A549 (cell line): ENCODE data around the gene PLEKHS1. TPM values are rescaled to one million over a fixed set of nuclear protein-coding genes. Genes with fewer than 3 reads are reported as not detected.

ENCODE experiments used
- ATAC-seq, 2 experiments: fragments of 200-7000 bp in 1 of 2; fragments of >200 bp in 1 of 2; cut with Nextera tagmentation in 1 of 2; cut with Tn5 transposase in 1 of 2; 3 replicates each; pipeline versions ENCODE4 v1.8.0 to v1.9.1; 2018 to 2020; ENCODE audit warnings: mild to moderate bottlenecking in 1 of 2, moderate library complexity in 1 of 2
- CTCF ChIA-PET: fragments of 300-600 bp; sonication (Branson Sonifier 250); formaldehyde crosslinking; extraction: SDS; loops from one replicate; lab custom pipeline; 2021; ENCODE audit warnings: antibody characterized with exemption, inconsistent platforms; lab: Yijun Ruan, JAX
- POLR2A ChIA-PET: fragments of 350-600 bp; formaldehyde crosslinking; extraction: SDS; loops from one replicate; lab custom pipeline; 2021; ENCODE audit warnings: antibody characterized with exemption, inconsistent platforms; lab: Yijun Ruan, JAX
- DNase-seq, 2 experiments: peaks; one replicate each; pipeline versions ENCODE4 v3.0.0 to v3.0.0-alpha.2; 2011 to 2016; ENCODE audit warnings: low read depth in 1 of 2, low spot score in 1 of 2
- FAIRE-seq: peaks from 2 replicates; lab custom pipeline; 2011; peaks lifted over from hg19 to GRCh38; lab: Jason Lieb, UNC
- H3K27ac ChIP-seq, 2 experiments: fragments of >200 bp; sonication (Bioruptor Twin); formaldehyde crosslinking; 3 replicates each; pipeline ENCODE4 v1.5.1; 2016 to 2017
- H3K4me1 ChIP-seq: fragments of >200 bp; sonication (Bioruptor Twin); formaldehyde crosslinking; 3 replicates; pipeline ENCODE4 v1.6.1; 2016
- H3K4me2 ChIP-seq: fragments of >200 bp; sonication (Bioruptor Twin); formaldehyde crosslinking; 3 replicates; pipeline ENCODE4 v1.6.1; 2016
- H3K4me3 ChIP-seq: fragments of >200 bp; sonication (Bioruptor Twin); formaldehyde crosslinking; 3 replicates; pipeline ENCODE4 v1.5.1; 2016
- H3K9me3 ChIP-seq: fragments of >200 bp; sonication (Bioruptor Twin); formaldehyde crosslinking; 3 replicates; pipeline ENCODE4 v1.6.1; 2016
- CEBPB ChIP-seq, 2 experiments: fragments of >200 bp in 1 of 2; sonication (Bioruptor Twin) in 1 of 2; formaldehyde crosslinking in 1 of 2; IDR thresholded peaks; 2 replicates each; pipeline ENCODE4 v1.6.1; 2012 to 2016
- CTCF ChIP-seq: fragments of >200 bp; sonication (Bioruptor Twin); formaldehyde crosslinking; IDR thresholded peaks from 3 replicates; pipeline ENCODE4 v1.5.1; 2016
- FOSL2 ChIP-seq, 2 experiments: fragments of 450-650 bp in 1 of 2; fragments of >200 bp in 1 of 2; sonication (Bioruptor Twin) in 1 of 2; formaldehyde crosslinking; IDR thresholded peaks; 2 replicates each; pipeline versions ENCODE4 v1.5.0 to v1.6.1; 2016 to 2020; ENCODE audit warnings: mild to moderate bottlenecking in 1 of 2, moderate library complexity in 1 of 2
- GATA3 ChIP-seq: IDR thresholded peaks from 2 replicates; pipeline ENCODE4 v1.6.1; 2012; ENCODE audit warnings: borderline replicate concordance
- HDAC2 ChIP-seq: fragments of 200-600 bp; sonication (generic); IDR thresholded peaks from 2 replicates; pipeline ENCODE4 v1.6.1; 2016
- JUN ChIP-seq, 2 experiments: fragments of >200 bp; sonication (Bioruptor Twin); formaldehyde crosslinking; IDR thresholded peaks; 2 replicates in 1 of 2; 3 replicates in 1 of 2; pipeline ENCODE4 v1.6.1; 2016 to 2017
- MAFK ChIP-seq: fragments of 450-650 bp; IDR thresholded peaks from 2 replicates; pipeline ENCODE4 v1.6.1; 2014; ENCODE audit not compliant: partially characterized antibody
- MAX ChIP-seq: IDR thresholded peaks from 2 replicates; pipeline ENCODE4 v1.6.1; 2012
- POLR2AphosphoS2 ChIP-seq: conservative IDR thresholded peaks from 2 replicates; pipeline ENCODE4 v1.6.1; 2012; ENCODE audit warnings: low read length, improper control_type of control experiment, inconsistent platforms
- RAD21 ChIP-seq, 2 experiments: fragments of >200 bp in 1 of 2; sonication (Bioruptor Twin) in 1 of 2; formaldehyde crosslinking in 1 of 2; IDR thresholded peaks in 1 of 2; conservative IDR thresholded peaks in 1 of 2; 2 replicates in 1 of 2; 3 replicates in 1 of 2; pipeline ENCODE4 v1.6.1; 2012 to 2018; ENCODE audit warnings: inconsistent platforms in 1 of 2
- RARB ChIP-seq: fragments of 250-450 bp; sonication (Bioruptor Pico); IDR thresholded peaks from 2 replicates; pipeline ENCODE4 v1.8.0; 2021; ENCODE audit warnings: mild to moderate bottlenecking, moderate library complexity
- SMC3 ChIP-seq: fragments of >200 bp; sonication (Bioruptor Twin); formaldehyde crosslinking; IDR thresholded peaks from 3 replicates; pipeline ENCODE4 v1.6.1; 2018; ENCODE audit warnings: inconsistent platforms
- ZC3H11A ChIP-seq: fragments of 450-650 bp; IDR thresholded peaks from 2 replicates; pipeline ENCODE4 v1.6.1; 2014; ENCODE audit warnings: antibody characterized with exemption, mild to moderate bottlenecking
- WGBS: methylation state at CpG from one replicate; pipeline ENCODE4 v1.1.6; 2017; ENCODE audit errors: missing lambda C conversion rate; 5-methylcytosine and 5-hydroxymethylcytosine counted together
- polyA plus RNA-seq, 4 experiments: library from polyadenylated mRNA; depleted of rRNA in 3 of 4; stranded (reverse); fragments of >200 nt; fragmentation: RNase III in 1 of 4; extraction: RNeasy Plus Mini Kit Qiagen cat#74134 plus additional on column Dnase treatment in 1 of 4; gene quantifications; 2 replicates in 3 of 4; 3 replicates in 1 of 4; pipeline ENCODE4 v1.2.3, GENCODE V29; 2011 to 2017
- TF ChIP-seq, protein P1 (sequence below): fragments of 250-450 bp; sonication (Bioruptor Pico); IDR thresholded peaks from 2 replicates; pipeline ENCODE4 v1.5.0; 2021; ENCODE audit warnings: mild to moderate bottlenecking, moderate library complexity, borderline replicate concordance
- TF ChIP-seq, protein P2 (sequence below): fragments of >200 bp; sonication (Bioruptor Twin); formaldehyde crosslinking; IDR thresholded peaks from 3 replicates; pipeline ENCODE4 v1.6.1; 2016

Gene PLEKHS1
- polyA plus RNA-seq, 2 of the 4 experiments (the other 2 are of a cell fraction): 0.03 to 0.05 TPM

DNA sequence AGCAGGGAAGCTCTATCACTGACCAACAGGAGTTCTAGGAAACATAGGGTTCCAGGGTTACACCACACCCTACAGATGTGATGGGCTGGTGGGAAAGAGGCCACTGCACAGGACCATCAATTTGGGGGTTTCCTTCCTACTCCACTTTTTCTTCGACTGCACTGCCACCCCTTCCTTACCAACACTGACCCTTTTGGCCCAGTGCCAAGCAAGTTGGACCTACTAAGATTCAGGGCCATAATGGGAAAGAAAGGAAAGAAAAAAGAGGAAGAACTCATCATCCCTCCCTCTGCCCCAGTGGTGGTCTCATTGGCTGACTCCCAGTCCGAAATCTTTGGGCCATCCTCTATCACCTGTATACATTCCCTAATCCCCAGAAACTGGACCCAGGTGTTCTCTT is 6.1 kb upstream of the PLEKHS1 start (continued):
- TF ChIP-seq, protein P1, sequence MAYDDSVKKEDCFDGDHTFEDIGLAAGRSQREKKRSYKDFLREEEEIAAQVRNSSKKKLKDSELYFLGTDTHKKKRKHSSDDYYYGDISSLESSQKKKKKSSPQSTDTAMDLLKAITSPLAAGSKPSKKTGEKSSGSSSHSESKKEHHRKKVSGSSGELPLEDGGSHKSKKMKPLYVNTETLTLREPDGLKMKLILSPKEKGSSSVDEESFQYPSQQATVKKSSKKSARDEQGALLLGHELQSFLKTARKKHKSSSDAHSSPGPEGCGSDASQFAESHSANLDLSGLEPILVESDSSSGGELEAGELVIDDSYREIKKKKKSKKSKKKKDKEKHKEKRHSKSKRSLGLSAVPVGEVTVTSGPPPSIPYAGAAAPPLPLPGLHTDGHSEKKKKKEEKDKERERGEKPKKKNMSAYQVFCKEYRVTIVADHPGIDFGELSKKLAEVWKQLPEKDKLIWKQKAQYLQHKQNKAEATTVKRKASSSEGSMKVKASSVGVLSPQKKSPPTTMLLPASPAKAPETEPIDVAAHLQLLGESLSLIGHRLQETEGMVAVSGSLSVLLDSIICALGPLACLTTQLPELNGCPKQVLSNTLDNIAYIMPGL (CRISPR knock-in tag): no peak

GRCh38 chr10:113746217-113746957 is 5.1 kb upstream of the PLEKHS1 start:
- Histone ChIP-seq H3K27ac (peak overlapping the region; percentile 51 to 70), H3K4me2 (peak overlapping the region; percentile 68), H3K4me1 (peaks cover 38% of the 10 kb centered on the region), H3K9me3 (no peaks in the 10 kb centered on the region), H3K4me3 (no peak overlapping the region)
- TF ChIP-seq MAFK (peak; percentile 43), HDAC2 (no peak), JUN (IDR thresholded peaks at IDR 0.05) (0 out of 5 replicates have a peak, but pooled peaks of 1 of the 2 experiments have one; percentile 14), GATA3 (peak; percentile 90), CEBPB (IDR thresholded peaks at IDR 0.05) (0 out of 4 replicates have a peak, but pooled peaks of 1 of the 2 experiments have one; percentile 4), FOSL2 (IDR thresholded peaks at IDR 0.05) (no peak), FOSL2 (CRISPR knock-in tag; IDR thresholded peaks at IDR 0.05) (peak; percentile 57; the same call in 1 of the 2 replicates), CTCF (no peak)
- 23% methylated on average over 3 of the region's 3 CpGs for WGBS
- DNase-seq (peak; percentile 41 to 76), FAIRE-seq (no peak), ATAC-seq (peak; percentile 84 to 89)
- CTCF ChIA-PET: interaction anchor here (1.1 to 1.7 kb wide), 2 partner anchors 13 to 53 kb away, joined by 3 to 5 read pairs; no protein-coding TSS in a partner anchor
- POLR2A ChIA-PET: interaction anchor here (0.9 to 1.2 kb wide), 3 partner anchors 31 to 66 kb away, joined by 3 to 5 read pairs (median 4); no protein-coding TSS in a partner anchor

DNA sequence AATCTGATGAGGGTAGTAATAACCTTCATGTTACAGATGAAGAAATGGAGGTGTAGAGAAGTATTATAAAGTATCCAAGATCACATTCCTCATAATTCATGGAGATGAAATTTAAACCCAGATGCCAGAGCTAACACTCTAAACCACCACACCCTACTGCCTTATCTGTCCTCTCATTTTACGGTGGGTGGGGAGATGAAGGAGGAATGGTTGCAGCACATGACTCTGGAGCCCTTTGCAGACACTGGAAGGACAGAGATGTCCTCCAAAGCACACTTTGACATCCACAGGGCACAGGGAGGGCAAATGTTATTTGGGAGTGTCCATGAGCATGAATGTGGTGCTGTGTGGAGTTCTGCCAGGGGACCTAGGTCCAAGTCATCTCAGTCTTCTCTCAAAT is 1.1 kb downstream of the PLEKHS1 start:
- ChIA-PET CTCF (interaction anchor here (0.8 to 2.0 kb wide), 7 partner anchors 11 to 358 kb away, joined by 3 to 4 read pairs (median 3); no protein-coding TSS in a partner anchor), POLR2A (no interaction called here)
- TF ChIP-seq RAD21 (conservative IDR thresholded peaks at IDR 0.05 in 1 of 2, IDR thresholded peaks at IDR 0.05 in 1 of 2): no peak
- TF ChIP-seq, protein P1 (CRISPR knock-in tag): no peak
- no peak for TF ChIP-seq SMC3
- TF ChIP-seq ZC3H11A: no peak
- TF ChIP-seq JUN (IDR thresholded peaks at IDR 0.05): no peak
- no peak for TF ChIP-seq MAX
- TF ChIP-seq, protein P2, sequence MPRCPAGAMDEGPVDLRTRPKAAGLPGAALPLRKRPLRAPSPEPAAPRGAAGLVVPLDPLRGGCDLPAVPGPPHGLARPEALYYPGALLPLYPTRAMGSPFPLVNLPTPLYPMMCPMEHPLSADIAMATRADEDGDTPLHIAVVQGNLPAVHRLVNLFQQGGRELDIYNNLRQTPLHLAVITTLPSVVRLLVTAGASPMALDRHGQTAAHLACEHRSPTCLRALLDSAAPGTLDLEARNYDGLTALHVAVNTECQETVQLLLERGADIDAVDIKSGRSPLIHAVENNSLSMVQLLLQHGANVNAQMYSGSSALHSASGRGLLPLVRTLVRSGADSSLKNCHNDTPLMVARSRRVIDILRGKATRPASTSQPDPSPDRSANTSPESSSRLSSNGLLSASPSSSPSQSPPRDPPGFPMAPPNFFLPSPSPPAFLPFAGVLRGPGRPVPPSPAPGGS: no peak
- TF ChIP-seq RARB: no peak
- TF ChIP-seq POLR2AphosphoS2: no peak
- H3K4me1 ChIP-seq: peaks cover 18% of the 10 kb centered on the region
- no peak overlapping the region for H3K27ac ChIP-seq
- no peaks in the 10 kb centered on the region for H3K9me3 ChIP-seq
- FAIRE-seq (no peak), DNase-seq (no peak), ATAC-seq (no peak)
- 17% methylated on average over 1 of the region's 1 CpG for WGBS
- H3K4me3 ChIP-seq: no peak overlapping the region
- H3K4me2 ChIP-seq: no peak overlapping the region
